HG02623 (cell line): ENCODE results near the gene CENPA.

ENCODE experiments used
- ATAC-seq: cut with Tn5 transposase; IDR thresholded peaks from one replicate; pipeline ENCODE4 v1.9.1; 2021; ENCODE audit warnings: moderate library complexity; ENCODE audit not compliant: unreplicated experiment

CENPA gene

DNA sequence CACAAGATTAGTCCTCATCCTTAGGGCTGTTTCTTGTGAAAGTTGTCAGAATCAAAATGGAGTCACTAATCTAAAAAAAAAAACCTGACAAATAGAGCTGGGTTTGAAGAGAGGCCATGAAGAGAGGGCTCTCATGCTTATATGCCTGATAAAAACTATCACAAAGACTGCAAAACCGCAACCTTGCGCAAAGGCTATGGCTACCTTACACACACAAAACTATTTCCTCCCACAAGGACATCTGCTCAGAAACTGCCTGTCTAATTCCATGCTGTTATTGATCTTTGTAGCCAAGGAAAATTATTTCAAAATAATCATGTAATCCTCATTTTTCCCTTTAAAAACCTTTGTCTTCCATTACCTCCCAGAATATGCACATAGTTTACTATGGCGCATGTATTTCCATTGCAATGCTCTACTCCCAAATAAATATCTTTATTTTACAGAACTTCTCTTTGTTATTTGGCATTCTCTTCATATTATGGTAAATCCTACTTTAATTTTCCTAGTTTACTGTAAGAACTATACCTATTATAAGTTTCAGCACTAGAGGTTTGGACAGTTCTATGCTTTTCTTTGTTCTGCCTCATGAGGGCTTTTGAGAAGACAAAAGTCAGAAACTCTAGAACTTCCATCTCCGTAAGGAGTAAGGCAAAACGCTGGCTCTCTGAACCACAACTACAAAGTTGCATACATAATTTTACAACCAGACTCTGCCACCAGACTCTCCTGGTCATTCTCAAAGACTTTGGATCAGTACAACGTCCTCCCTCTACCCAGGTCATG lies 52.5 kb downstream of the CENPA start:
- no peak for ATAC-seq

GRCh38 chr2:26840937-26841610 lies 55.2 kb downstream of the CENPA start:
- no peak for ATAC-seq

GRCh38 chr2:26843041-26843440 lies 57.2 kb downstream of the CENPA start:
- no peak for ATAC-seq
